ENCODE results near the gene BCAS1. TPM values are rescaled to one million over a fixed set of nuclear protein-coding genes. Genes with fewer than 3 reads are reported as not detected.

BCAS1 gene
- total and polyA plus RNA-seq, 2 donors (not counting 3 experiments of a cell fraction or from before 2014, with no cell fraction given), result not detected

GRCh38 chr20:54062812-54063280 lies 7.5 kb downstream of the BCAS1 start:
- DNase-seq (ENCODE audit: low read depth, low spot score) (peak; percentile 35), FAIRE-seq (peak; percentile 68)
- dilution Hi-C loops (cut with MboI; ENCODE audit: extremely low pct_ligation_motif_present, low sequenced_read_pairs), result no loop called here
- no TSS peak for BruUV-seq (replicated peaks)
- no peaks in the 10 kb centered on the region for H4K20me1 ChIP-seq (replicated peaks; ENCODE audit: control insufficient read depth, extremely low read depth, insufficient read depth, low read length)
- CTCF ChIA-PET, result interaction anchor here (0.8 to 3.5 kb wide), 7 partner anchors 12 to 1934 kb away, joined by 3 to 36 read pairs (median 6); no protein-coding TSS in a partner anchor
- no peaks in the 10 kb centered on the region for H3K36me3 ChIP-seq (ENCODE audit: control insufficient read depth in 2 of 2, extremely low read depth in 1 of 2, insufficient read depth in 2 of 2, low read length in 2 of 2)
- TF ChIP-seq MYC (IDR thresholded peaks at IDR 0.05; ENCODE audit: low read depth, low read length), result no peak
- TF ChIP-seq GATA2 (IDR thresholded peaks at IDR 0.05; ENCODE audit: insufficient read depth, insufficient read length, low read depth, low read length), result no peak
- TF ChIP-seq CTCF (IDR thresholded peaks at IDR 0.05; ENCODE audit: extremely low read depth in 1 of 2, insufficient read depth in 1 of 2, low read depth in 1 of 2, low read length in 2 of 2), result peak; percentile 40 to 44
- TF ChIP-seq JUN (IDR thresholded peaks at IDR 0.05; ENCODE audit: borderline replicate concordance, insufficient read depth, insufficient read length, low read depth), result no peak
- TF ChIP-seq EZH2 (IDR thresholded peaks at IDR 0.05; ENCODE audit: borderline replicate concordance, low read depth, low read length, severe bottlenecking), result no peak
- no peaks in the 10 kb centered on the region for H3K4me1 ChIP-seq (ENCODE audit: control insufficient read depth, extremely low read depth, insufficient read depth, low read length)
- H3K27ac ChIP-seq (ENCODE audit: insufficient read depth, low read depth, low read length), result no peak overlapping the region
- H3K4me3 ChIP-seq (replicated peaks in 1 of 3; ENCODE audit: insufficient read depth in 1 of 3, low read depth in 1 of 3, low read length in 3 of 3), result no peak overlapping the region
- intact Hi-C loops (cut with micrococcal nuclease), result loop anchor here (1.0 to 2.0 kb wide), 3 partner anchors 120 to 905 kb away; no protein-coding TSS in a partner anchor
- no peaks in the 10 kb centered on the region for H3K79me2 ChIP-seq (ENCODE audit: control insufficient read depth, insufficient read depth, low read length)
- no peak overlapping the region for H2AFZ ChIP-seq (ENCODE audit: low read depth, low read length)
- no peaks in the 10 kb centered on the region for H3K9me3 ChIP-seq (replicated peaks; ENCODE audit: control insufficient read depth, insufficient read depth, low read length)
- no peaks in the 10 kb centered on the region for H3K9me1 ChIP-seq (replicated peaks; ENCODE audit: control insufficient read depth, extremely low read depth, insufficient read depth, low read length)
- POLR2A ChIA-PET, result no interaction called here
- H3K4me2 ChIP-seq (ENCODE audit: insufficient read depth, low read length), result no peak overlapping the region
- H3K27me3 ChIP-seq (ENCODE audit: control insufficient read depth in 2 of 2, insufficient read depth in 2 of 2, low read length in 2 of 2), result no peaks in the 10 kb centered on the region
- no peak overlapping the region for H3K9ac ChIP-seq (replicated peaks; ENCODE audit: extremely low read depth, insufficient read depth, low read length)
